GM12872 (cell line): ENCODE measurements around the gene CARNS1.

Experiments
- TF ChIP-seq, protein P1 (sequence below): IDR thresholded peaks from 3 replicates; pipeline ENCODE4 v1.5.1; 2011; ENCODE audit warnings: low read depth, mild to moderate bottlenecking, low read length, moderate library complexity; ENCODE audit not compliant: insufficient read depth

CARNS1 gene

GRCh38 chr11:67448220-67448609 lies 32.7 kb downstream of the CARNS1 start:
- TF ChIP-seq, protein P1, sequence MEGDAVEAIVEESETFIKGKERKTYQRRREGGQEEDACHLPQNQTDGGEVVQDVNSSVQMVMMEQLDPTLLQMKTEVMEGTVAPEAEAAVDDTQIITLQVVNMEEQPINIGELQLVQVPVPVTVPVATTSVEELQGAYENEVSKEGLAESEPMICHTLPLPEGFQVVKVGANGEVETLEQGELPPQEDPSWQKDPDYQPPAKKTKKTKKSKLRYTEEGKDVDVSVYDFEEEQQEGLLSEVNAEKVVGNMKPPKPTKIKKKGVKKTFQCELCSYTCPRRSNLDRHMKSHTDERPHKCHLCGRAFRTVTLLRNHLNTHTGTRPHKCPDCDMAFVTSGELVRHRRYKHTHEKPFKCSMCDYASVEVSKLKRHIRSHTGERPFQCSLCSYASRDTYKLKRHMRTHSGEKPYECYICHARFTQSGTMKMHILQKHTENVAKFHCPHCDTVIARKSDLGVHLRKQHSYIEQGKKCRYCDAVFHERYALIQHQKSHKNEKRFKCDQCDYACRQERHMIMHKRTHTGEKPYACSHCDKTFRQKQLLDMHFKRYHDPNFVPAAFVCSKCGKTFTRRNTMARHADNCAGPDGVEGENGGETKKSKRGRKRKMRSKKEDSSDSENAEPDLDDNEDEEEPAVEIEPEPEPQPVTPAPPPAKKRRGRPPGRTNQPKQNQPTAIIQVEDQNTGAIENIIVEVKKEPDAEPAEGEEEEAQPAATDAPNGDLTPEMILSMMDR = no peak

GRCh38 chr11:67449116-67449844 lies 33.8 kb downstream of the CARNS1 start:
- TF ChIP-seq, protein P1 = no peak

- TF ChIP-seq, protein P1 = no peak
Measured at GRCh38 chr11:67450796-67451657, 35.5 kb downstream of the CARNS1 start.

GRCh38 chr11:67451658-67451976 lies 36.1 kb downstream of the CARNS1 start:
- TF ChIP-seq, protein P1 = no peak

GRCh38 chr11:67452141-67452952 lies 36.9 kb downstream of the CARNS1 start, which contains the start of gene GPR152:
GPR152 (minus strand) TSS chr11:67452729; CDS start chr11:67452724, 5 bp downstream.
- TF ChIP-seq, protein P1 = no peak

- TF ChIP-seq, protein P1 = no peak
Measured at GRCh38 chr11:67453816-67454732, 38.6 kb downstream of the CARNS1 start.
